ENCODE results near the gene STX4. TPM values are rescaled to one million over a fixed set of nuclear protein-coding genes. Genes with fewer than 3 reads are reported as not detected.
A peak's percentile ranks its signal among the peaks of the same experiment; 100 is the strongest.

STX4 gene
- total and polyA plus RNA-seq, 9 of the 15 experiments (the other 6 are each of a cell fraction or from before 2014, with no cell fraction given), result 3.2 to 48.0 (median 21.5) TPM

GRCh38 chr16:31077024-31077423 lies 43.7 kb downstream of the STX4 start:
- intact Hi-C loops (cut with micrococcal nuclease), result no loop called here
- TF ChIP-seq ZNF644 (tag; IDR thresholded peaks at IDR 0.05; ENCODE audit: low read depth) (no peak), ESRRB (CRISPR knock-in tag; IDR thresholded peaks at IDR 0.05; ENCODE audit: borderline replicate concordance) (no peak), SMAD2 (IDR thresholded peaks at IDR 0.05; ENCODE audit: low read depth, low read length) (no peak), PREB (CRISPR knock-in tag; IDR thresholded peaks at IDR 0.05) (no peak), ZNF668 (CRISPR knock-in tag; IDR thresholded peaks at IDR 0.05) (no peak), RERE (CRISPR knock-in tag; IDR thresholded peaks at IDR 0.05; ENCODE audit: borderline replicate concordance) (no peak), USF2 (CRISPR knock-in tag; IDR thresholded peaks at IDR 0.05) (no peak), HOXB6 (CRISPR knock-in tag; IDR thresholded peaks at IDR 0.05; ENCODE audit: borderline replicate concordance) (no peak), TAF9B (IDR thresholded peaks at IDR 0.05; ENCODE audit: partially characterized antibody) (no peak)
- no peak for ATAC-seq
- ChIA-PET POLR2A (interaction anchor here (0.6 to 1.7 kb wide), 3 partner anchors 10 to 86 kb away, joined by 3 to 4 read pairs (median 3); no protein-coding TSS in a partner anchor), CTCF (ENCODE audit: low intra/inter-chr PET ratio) (no interaction called here)
- Histone ChIP-seq H3K36me3 (ENCODE audit: control insufficient read depth, insufficient read depth, low read length) (peaks cover 62% of the 10 kb centered on the region), H3K4me3 (no peak overlapping the region), H3K9ac (ENCODE audit: insufficient read depth in 1 of 2, low read depth in 2 of 2, low read length in 2 of 2) (0 out of 4 replicates have a peak overlapping the region, but pooled peaks of 1 of the 2 experiments have one; percentile 39), H2AFZ (ENCODE audit: low read depth, low read length) (no peak overlapping the region), H3K9me3 (replicated peaks; ENCODE audit: control insufficient read depth, insufficient read depth, low read depth, low read length) (no peaks in the 10 kb centered on the region), H3K4me1 (replicated peaks in 1 of 2; ENCODE audit: control insufficient read depth in 2 of 2, insufficient read depth in 2 of 2, low read length in 2 of 2) (peaks cover 6 to 57% of the 10 kb centered on the region in 2 experiments; a peak in 4 of 5 replicates), H3K4me2 (ENCODE audit: insufficient read depth, low read length) (no peak overlapping the region), H3K79me2 (ENCODE audit: control insufficient read depth, insufficient read depth, low read length) (peaks cover 55% of the 10 kb centered on the region), H3K27ac (ENCODE audit: extremely low read depth, low read depth, low read length) (no peak overlapping the region), H3K9me1 (ENCODE audit: control insufficient read depth, insufficient read depth, low read length) (no peaks in the 10 kb centered on the region), H3K27me3 (ENCODE audit: control insufficient read depth in 2 of 2, insufficient read depth in 2 of 2, low read length in 2 of 2) (no peaks in the 10 kb centered on the region), H4K20me1 (replicated peaks; ENCODE audit: control insufficient read depth, insufficient read depth, low read length) (peaks cover under 1% of the 10 kb centered on the region; the same call in 1 of the 2 replicates)
- WGBS (ENCODE audit: insufficient coverage, low coverage, missing lambda C conversion rate), result 97% methylated on average over 12 of the region's 13 CpGs
- no peak for DNase-seq (ENCODE audit: extremely low read depth in 1 of 4, low spot score in 3 of 4)
- BruUV-seq (replicated peaks), result no TSS peak
- FAIRE-seq, result no peak
- in situ Hi-C loops (cut with MboI), result no loop called here

Data from K562 (cell line).